Measurements from ENCODE around the gene PDZD7.

The PDZD7 gene

DNA sequence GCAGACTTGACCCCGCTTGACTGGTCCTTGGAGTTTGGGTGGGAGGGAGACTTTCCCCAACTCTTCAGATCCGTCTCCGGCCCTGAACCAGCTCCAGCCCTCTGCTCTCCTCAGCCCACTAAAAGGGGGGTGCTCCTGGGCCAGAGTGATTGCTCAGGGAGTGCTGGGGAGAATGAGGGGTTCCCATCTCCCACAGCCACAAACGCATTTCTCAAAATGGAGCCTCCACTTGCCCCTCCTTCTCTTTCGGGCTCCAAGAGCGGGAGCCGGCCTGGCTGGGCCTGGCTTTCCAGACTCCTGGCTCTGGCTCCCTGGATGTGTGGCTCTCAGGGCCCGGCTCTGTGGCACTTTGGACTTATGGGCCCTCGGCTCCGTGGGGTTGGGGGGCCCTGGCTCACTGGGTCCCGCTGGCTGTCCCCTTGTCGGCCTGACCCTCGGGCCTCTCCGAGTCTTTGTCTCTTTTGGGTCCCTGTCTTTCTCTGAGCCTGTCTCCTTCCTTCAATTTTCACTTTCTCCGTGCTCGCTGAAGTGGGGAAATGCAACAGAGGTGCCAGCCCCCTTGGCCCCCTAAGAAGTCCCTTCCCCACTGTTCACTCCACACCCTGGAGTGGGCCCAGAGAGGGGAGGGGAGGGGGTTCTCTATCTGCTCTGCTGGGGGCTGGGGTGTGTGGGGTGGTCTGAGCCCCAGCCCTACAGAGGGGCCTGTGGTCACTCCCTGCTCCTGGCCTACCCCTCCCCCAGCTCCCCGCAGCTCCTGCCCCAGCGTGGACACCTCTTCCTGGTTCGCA lies 30.6 kb downstream of the PDZD7 start:
- ATAC-seq, result no peak

DNA sequence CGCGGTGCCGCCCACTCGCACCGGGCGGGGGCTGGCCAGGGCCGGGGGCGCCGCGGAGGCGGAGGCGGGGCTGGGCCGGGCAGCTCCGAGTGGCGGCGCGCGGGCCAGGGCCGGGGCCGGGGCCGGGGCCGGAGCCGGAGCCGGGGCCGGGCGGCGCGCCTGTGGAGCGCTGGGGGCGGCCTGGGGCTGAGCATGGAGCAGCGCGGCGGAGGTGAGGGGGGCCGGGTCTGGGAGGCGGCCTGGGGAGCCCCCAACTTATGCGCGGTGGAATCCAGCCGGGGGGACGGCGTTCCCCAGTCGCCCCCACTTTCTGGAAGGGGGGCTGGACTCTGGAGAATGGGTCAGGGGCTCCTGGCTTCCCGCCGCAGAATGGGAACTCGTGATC lies 31.2 kb downstream of the PDZD7 start, which contains the start of gene LZTS2:
Gene LZTS2, plus strand, starts transcription at position 67 of the 385 bp plus-strand sequence. CDS start 2,731 bp downstream, outside the sequence.
- ATAC-seq, result no peak

DNA sequence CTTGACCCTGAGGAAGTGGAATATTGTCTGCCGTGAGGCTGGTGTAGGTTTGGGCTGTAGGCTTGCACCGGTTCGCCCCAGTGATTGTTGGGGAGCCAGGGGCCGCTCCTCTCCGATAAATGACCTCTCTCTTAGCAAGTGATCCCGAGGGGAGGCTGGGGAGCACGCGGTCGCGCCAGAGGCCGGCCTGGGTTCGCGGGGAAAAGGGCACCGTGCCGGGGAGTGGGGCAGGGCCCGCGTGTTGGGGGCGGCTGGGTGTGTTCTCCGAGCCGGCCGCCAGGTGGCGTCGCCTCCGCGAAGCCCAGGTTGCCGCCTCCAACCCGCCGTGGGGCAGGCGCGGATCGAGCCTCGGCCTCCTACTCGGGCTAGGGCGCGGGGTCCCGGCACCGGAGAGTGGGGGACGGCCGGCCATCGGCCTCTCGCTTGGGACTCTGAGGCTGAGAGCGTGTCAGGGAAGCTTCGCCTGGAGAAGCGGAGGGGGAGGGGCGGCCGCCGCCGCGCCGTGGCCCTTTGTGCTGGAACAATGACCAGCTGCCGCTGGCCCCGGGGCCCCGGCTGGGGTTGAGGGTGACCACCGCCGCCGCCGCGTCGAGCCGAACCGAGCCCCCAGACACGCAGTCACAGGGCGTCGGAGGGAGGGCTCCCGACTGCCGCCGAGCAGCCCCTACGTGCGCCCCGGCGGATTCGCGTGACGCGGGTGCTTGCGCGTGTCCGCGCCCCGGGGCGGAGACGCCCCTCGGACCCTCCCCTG lies 31.8 kb downstream of the PDZD7 start:
- ATAC-seq, result peak; percentile 68 to 69

DNA sequence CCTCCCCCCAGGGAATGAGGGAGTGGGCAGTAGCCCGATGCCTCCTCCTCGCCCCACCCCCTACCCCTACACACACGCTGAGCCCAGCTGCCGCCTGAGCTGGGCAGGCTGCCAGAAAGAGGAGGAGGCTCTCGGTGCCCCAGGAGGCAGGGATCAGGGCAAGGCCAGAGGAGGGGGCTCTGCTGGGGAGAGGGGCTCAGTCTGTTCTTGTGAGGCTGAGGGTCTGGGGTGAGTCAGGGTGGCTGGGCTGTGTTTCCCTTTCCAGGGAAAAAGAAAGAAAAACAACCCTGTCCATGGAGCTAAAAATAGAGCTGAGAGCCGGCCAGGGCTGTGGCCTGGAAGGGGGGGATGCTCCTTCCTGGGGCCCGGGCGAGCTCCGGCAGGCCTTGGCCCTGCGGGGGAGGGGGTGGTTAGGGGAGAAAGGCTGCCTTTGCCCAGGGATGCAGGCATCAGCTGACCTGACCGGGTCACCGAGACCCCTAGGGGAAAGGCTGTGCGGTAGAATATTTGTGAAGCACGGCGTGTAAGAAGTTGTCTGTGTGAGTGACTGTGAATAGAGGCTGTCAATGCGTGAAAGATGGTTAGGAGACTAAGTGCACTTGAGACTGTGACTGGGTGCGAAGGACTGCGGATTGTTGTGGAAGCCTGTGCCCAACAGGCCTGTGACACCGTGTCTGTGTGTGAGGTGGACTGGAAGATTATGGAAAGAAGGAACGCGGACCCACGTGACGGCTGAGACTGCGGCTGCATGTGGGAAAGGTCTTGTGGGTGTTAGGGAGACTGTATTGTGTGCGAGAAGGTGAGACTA lies 32.5 kb downstream of the PDZD7 start:
- peak; percentile 21 to 45 for ATAC-seq

DNA sequence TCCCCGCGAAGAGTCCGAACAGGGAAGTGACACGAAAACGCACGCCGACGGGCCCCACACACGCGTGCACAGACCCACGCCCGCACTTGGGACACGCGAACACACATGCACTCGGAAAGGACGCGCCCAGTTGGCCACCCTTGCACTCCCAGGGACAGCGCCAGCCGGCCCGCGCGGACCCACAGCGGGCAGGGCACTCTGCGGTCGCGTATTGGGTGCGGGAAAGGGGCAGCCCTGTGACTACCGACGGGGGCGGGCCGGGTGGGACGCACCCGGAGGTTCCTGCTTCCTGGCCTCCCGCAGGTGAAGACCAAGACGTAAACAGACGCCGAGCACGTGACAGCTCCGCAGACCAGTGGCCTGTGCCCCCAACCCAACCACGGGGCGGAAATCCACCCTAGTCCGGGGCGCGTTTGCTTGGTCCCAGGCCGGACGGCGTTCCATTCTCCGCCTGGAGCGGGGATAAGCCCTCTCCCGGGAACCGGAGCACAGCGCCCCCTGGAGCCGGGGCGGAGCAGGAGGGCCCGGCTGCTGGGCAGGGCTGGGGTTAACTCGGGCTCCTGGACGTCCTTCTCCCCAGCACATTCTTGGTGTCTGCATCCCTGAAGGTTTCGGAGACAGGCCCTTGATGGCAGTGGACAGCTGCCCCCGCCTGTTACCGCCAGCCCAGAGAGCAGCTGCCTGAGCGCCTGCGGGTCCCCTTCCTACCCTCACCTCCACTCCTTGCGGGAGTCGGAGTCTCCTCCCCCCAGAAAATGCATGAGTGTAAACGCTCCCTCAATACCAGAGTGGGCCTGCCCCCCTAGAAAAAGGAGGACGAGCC lies 33.4 kb downstream of the PDZD7 start:
- peak; percentile 50 to 62 for ATAC-seq

DNA sequence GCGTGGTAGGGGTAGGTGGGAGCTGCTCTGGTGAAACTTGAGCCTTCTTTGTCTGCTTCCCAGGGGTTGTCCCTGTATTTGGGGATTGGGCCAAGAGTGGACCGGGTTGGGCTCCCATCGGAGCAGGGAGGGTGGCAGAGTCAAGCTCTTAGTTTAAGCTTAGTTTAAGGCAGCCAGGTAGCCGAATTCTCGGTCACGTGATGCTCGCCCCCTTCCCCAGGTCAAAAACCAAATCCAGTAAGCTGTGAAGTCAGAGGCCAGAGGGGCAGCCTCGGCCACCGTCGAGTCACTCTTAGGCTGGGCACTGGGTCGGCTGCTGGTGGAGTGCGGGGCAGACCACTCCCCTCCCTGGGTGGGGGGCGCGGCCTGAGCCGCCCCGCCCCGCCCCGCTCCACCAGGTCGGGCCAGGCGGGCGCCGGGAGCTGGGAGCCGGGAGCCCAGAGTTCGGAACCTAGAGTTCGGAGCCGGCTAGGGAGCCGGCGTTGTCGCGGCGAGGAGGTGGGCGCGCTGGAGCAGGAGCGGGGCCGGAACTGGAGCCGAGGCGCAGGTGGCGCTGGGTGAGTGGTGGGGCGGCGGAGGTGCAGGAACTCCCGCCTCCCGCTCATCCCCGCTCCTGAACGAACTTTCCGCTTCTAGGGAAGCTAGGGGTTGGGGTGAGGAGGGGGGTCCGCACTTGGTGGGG lies 34.1 kb downstream of the PDZD7 start:
- ATAC-seq, result peak; percentile 14 to 15

DNA sequence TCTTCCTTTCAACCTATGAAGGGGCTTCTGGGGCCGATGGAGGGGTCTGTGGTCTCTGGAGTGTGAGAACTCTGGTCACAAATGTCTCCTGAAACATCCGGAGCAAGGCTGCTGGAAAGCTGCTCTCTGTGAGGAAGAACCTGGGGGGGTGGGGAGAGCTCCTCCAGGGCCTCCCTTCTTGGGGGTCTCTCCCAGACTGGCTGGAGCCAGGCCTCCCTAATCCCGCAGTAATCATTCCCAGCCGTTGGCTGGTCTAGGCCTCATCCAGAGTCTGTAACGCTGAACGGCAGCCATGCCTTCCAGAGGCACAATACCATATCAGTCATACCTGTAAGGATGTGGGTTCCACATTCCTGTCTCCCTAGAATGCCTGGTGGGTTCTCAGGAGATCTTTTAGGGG lies 35.7 kb downstream of the PDZD7 start:
- no peak for ATAC-seq

DNA sequence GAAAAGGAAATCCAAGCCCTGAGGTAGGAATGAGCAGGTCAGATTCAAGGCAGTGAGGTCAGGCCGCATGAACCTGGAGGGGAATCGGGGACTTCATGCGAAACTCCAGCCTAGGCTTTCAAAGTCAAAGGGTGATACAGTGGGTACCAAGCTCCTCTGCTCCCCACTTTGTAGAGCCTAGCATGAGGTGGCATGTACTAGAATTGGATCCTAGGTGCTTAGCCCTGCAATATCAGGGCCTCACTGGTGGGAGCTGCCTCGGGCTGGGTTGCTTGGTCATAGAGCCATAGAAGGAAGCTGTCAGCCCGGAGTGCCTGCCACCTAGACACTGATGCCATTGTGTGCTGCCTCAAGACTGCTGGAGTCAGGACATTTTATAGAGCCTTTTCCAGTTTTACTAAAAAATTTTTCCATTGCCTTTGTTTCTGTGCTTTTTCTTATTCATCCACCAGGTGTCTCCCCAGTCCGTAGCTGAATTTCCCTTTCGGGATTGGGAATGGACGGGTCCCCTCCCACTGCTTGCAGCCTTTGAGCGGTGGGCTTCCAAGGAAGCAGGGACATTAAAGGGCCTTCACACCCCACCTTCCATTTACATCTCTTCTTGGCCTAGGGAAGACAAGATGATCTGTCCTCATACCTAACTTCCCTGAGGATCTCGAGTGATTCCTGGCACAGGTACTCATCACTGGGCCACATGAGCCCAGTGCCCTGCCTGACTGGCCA lies 36.8 kb downstream of the PDZD7 start:
- no peak for ATAC-seq

DNA sequence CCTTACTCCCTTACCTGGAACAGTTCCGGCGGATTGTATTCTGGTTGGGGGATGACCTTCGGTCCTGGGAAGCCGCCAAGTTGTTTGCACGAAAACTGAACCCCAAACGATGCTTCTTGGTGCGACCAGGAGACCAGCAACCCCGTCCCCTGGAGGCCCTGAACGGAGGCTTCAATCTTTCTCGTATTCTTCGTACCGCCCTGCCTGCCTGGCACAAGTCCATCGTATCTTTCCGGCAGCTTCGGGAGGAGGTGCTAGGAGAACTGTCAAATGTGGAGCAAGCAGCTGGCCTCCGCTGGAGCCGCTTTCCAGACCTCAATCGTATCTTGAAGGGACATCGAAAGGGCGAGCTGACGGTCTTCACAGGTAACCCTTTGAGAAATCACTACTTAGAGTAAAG lies 41.8 kb downstream of the PDZD7 start:
- no peak for ATAC-seq

DNA sequence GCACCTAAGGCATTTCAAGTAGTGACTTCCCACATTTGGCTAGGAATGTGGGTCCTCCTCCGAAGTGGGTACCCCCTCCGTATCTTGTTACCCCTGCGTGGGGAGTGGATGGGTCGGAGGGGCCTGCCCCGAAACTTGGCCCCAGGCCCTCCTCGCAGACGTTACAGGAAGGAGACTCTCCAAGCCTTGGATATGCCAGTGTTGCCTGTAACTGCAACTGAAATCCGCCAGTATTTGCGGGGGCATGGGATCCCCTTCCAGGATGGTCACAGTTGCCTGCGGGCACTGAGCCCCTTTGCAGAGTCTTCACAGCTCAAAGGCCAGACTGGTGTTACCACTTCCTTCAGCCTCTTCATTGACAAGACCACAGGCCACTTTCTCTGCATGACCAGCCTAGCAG lies 42.8 kb downstream of the PDZD7 start:
- ATAC-seq, result no peak

DNA sequence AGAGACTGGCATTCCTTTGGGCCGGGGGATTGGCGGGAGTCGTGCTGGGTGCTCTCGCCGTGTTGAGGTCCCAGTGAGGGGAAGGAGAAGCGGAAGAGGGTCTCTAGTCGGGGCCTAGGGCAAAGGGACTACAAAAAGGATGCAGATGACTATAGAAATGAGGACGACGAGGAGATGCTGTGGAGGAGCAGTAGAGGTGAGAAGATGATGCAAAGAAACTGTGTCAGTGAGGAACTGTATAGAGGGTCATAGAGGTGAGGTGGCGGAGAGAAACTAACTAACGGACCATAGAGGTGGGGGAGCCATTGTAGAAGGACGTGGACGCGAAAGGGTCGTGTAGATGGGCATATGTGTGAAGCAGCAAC lies 43.3 kb downstream of the PDZD7 start:
- peak; percentile 15 to 23 for ATAC-seq

DNA sequence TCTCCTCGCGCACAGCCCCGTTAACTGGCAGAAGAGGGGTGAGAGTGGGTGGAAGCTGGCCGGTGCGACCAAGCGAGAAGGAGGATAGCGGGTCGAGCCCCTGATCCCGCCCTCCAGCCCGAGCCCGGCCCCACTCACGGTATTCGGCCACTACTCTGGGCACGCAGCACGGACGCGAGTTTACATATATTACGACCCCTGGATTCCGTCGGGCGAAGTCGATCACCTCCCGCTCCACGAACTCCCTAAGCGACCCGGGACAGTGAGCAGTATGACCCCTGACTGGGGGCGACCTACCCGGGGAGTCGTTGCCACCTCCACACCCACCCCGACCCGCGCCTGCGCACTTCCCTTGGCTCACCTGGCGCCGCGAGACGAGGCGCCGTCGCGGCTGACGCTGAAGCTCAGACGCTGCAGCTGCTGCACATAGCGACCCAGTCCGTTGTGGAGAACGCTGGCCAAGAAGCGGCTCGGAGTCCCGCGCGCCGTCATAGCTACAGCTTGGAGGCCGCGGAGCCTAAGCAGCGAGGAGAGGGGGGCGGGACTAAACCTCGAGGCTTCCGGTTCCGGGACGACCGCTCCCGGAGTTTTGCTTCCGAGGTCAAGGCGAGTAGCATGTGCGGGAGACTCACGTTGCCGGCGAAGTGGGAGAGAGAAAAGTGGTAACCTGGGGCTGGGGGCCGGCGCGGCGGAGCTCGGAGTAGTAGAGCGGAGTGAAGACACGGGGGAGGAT lies 43.8 kb downstream of the PDZD7 start, which contains the start of the genes MRPL43 and TWNK:
Gene MRPL43, minus strand, starts transcription at position 546 of the 733 bp plus-strand sequence. Its CDS starts 54 bp downstream, at position 492.
Gene TWNK, plus strand, starts transcription at position 592 of the 733 bp plus-strand sequence. CDS start 668 bp downstream, outside the sequence.
- ATAC-seq, result peak; percentile 94 to 97

DNA sequence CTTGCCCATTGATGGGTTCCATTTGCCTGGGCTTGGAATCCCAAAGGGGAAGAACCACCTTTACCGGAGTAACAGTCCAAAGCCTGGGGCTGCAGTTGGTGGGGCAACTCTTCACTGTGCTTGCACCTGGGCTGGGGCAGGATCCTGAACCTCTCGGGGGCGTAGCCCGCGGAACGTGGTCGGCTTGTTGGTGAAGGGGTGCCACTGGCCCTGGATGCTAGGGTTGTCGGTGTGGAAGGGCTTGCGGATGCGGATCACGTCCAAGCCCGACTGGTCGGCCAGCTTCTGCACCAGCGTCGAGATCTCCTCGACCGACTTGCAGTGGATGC lies 44.3 kb downstream of the PDZD7 start:
- no peak for ATAC-seq

DNA sequence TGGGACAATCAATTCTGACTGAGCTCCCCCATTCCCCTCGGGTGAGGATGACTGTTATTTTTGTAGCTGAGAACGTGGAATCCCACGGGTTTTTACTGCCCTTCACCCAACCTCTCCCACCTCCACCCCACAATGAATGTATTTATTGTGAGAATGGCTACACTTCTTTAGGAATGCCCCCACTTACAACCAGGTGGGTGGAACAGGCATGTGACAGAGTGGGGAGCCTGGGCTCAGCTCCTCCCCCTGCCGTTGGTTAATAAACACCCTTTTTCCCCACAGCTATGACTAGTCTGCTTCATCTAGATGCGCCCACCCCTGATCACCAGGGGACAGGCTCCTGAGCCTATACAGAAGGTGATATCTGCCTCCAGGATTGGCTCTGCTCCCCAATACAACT lies 45.6 kb downstream of the PDZD7 start:
- no peak for ATAC-seq

DNA sequence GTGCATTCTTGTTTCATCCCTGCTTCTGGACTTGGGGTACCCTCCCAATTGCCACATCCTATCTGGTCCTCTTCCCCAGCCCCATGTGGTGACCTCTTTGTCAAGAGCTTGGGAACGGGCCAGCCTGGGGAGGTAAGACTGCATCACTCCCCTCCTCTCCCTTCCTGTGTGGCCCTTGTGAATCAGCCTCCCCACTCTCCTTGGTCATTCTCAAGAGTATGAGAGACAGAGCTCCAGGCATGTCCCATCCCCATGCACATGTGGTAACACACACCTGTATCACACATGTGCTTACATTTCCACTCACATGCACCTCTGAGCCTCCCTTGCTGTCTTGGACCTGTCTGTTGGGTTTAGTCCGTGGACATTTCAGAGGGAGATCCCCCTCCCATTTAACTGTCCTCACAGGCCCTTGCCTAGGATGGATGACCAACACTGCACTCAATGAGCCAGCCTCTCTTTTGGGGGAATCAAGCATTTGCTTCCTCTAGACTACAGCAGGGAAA lies 46.2 kb downstream of the PDZD7 start:
- ATAC-seq, result no peak

DNA sequence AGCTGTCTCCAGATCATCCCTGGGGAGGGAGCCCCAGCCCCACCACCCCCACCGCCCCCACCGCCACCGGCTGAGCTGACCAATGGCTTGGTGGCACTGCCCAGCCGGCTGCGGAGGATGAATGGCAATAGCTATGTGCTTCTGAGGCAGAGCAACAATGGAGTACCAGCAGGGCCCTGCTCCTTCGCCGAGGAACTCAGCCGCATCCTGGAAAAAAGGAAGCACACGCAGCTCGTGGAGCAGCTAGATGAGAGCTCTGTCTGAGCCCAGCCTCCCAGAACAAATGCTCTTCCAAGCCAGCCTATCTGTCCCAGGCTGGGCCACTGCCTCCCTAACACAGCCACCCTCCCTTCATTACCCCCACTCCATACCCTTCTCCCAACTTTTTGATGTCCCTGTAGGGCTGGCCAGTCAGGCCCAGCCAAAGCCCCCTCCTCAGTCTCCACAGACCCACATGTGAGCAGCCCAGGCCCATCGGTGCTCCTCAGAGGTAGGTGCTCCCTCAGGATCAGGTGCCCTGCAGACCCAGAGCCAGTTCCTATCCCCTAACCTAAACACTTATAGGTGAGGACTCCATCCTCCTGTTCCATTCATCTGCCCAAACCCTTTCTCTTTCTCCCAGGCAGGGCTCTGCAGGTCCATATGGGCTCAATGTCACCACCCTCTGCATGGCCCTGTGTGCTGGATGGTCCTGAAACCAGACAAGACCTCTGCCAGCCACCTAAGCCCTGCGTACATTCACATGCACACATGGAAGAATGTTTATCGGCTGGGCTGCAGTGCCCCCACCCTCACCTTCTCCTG lies 46.9 kb downstream of the PDZD7 start:
- no peak for ATAC-seq

DNA sequence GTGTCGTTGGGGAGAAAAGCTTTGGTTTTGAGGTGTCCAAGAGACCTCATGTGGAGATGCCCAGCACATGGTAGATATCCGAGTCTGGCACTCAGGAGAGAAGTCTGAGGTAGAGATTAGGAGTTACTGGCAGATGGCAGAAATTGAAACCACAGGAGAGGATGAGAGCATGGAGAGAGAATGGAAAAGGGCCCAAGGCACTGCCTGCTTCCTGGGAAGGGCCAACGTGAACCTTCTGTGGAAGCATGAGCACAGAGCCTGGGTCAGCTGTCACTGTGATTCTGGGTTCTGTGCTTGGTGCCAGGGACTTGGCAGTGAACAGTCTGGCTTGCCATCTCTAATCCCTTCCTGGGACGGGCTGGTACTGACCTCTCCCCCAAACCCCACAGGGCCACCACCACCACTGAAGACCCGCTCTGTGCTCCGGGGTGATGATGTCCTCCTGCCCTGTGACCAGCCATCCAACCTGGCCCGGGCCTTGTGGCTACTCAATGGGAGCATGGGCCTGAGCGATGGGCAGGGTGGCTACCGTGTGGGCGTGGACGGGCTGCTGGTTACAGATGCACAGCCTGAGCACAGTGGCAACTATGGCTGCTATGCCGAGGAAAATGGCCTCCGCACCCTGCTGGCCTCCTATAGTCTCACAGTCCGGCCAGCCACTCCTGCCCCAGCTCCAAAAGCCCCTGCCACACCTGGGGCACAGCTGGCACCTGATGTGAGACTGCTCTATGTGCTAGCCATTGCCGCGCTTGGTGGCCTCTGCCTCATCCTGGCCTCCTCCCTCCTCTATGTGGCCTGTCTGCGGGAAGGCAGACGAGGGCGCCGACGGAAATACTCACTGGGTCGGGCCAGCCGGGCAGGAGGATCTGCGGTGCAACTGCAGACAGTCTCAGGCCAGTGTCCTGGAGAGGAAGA lies 47.8 kb downstream of the PDZD7 start:
- no peak for ATAC-seq

DNA sequence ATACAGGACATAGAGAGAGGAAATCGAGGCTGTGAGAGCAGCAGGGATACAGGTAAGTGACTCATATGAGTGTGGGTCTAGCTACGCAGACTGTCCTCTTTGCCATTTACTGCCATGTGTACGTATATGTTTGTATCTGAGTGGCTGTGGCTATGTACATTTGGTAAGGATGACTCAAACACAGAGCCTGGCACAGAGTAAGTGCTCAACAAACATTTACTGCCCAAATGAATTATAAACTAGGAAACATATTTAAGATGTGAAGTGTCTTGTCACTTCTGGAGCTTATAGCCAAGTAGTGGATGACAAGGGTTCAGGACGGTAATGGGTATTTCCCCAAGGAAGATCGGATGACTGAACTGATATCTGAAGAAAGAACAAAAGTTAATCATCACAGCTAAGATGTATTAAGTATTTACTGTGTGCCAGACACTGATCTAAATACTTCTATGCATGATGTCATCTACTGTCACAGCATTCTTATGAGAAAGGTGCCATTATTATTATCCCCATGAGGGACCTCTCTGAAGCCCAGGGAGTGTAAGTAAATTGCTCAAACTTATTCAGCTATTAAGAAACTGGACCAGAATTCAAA lies 49.7 kb downstream of the PDZD7 start:
- ATAC-seq, result no peak
